Right lobe of liver (tissue), 6 donors: ENCODE measurements around the gene THRAP3. TPM values are rescaled to one million over a fixed set of nuclear protein-coding genes. Genes with fewer than 3 reads are reported as not detected.

Source experiments
- ATAC-seq, 4 donors: fragments of 200-7000 bp; cut with Tn5 transposase; one replicate each; pipeline ENCODE4 v1.9.1; 2020; ENCODE audit warnings: mild to moderate bottlenecking in 4 of 4, moderate library complexity in 4 of 4
- DNase-seq, 3 donors: peaks; one replicate each; pipeline ENCODE4 v3.0.0-alpha.2; 2020
- H3K27ac ChIP-seq, 3 donors: fragments of 200-600 bp; one replicate each; pipeline ENCODE4 v1.8.0; 2022
- H3K27me3 ChIP-seq, 2 donors: fragments of 200-600 bp; one replicate each; pipeline ENCODE4 v1.8.0; 2022
- H3K36me3 ChIP-seq, 4 donors: fragments of 200-600 bp; sonication (generic) in 1 of 4; one replicate each; pipeline versions ENCODE4 v1.5.1 to v1.8.0; 2017 to 2022; ENCODE audit warnings: control low read depth in 1 of 4
- H3K4me1 ChIP-seq, 4 donors: fragments of 200-600 bp; sonication (generic) in 1 of 4; one replicate each; pipeline versions ENCODE4 v1.5.1 to v1.8.0; 2017 to 2022; ENCODE audit warnings: control low read depth in 1 of 4
- H3K4me3 ChIP-seq, 3 donors: fragments of 200-600 bp; one replicate each; pipeline ENCODE4 v1.8.0; 2022
- H3K9me3 ChIP-seq, 4 donors: fragments of 200-600 bp; sonication (generic) in 1 of 4; one replicate each; pipeline versions ENCODE4 v1.5.1 to v1.8.0; 2017 to 2022; ENCODE audit warnings: control low read depth in 1 of 4
- POLR2A ChIP-seq: fragments of 450-650 bp; IDR thresholded peaks from one replicate; pipeline ENCODE4 v1.6.1; 2017; ENCODE audit warnings: antibody characterized with exemption, mild to moderate bottlenecking
- WGBS: methylation state at CpG from one replicate; pipeline ENCODE4 v1.1.6; 2018; ENCODE audit warnings: low coverage, low lambda C conversion rate; ENCODE audit not compliant: insufficient coverage; ENCODE audit errors: missing lambda C conversion rate; 5-methylcytosine and 5-hydroxymethylcytosine counted together
- intact Hi-C, 2 donors: fragments of 100-400 bp; cut with DNase I; formaldehyde crosslinking; loops; one replicate each; pipeline versions ENCODE4 v1.11.2 to v1.14.1; 2022
- small RNA-seq, 2 experiments: library from RNA; depleted of rRNA; stranded (forward); fragments of <200 nt; gene quantifications; one replicate each; pipeline ENCODE3, GENCODE V24; 2016
- total RNA-seq, 6 experiments: library from RNA; depleted of rRNA in 2 of 6; stranded (reverse); fragments of >200 nt in 2 of 6; fragmentation: NEBNext Ultra II Directional in 3 of 6; extraction: Animal tissue kit (Norgen Biotek cat#: 25700) in 3 of 6; gene quantifications; one replicate each; pipeline versions ENCODE4 v1.1.0 to v1.2.4, GENCODE V29; 2016 to 2023
- TF ChIP-seq, protein P1 (sequence below), 4 donors: fragments of 200-600 bp in 3 of 4; fragments of 450-650 bp in 1 of 4; IDR thresholded peaks; one replicate each; pipeline versions ENCODE4 v1.5.1 to v1.8.0; 2016 to 2022; ENCODE audit warnings: antibody characterized with exemption in 4 of 4, mild to moderate bottlenecking in 2 of 4
- donor health status: DM: no; HTN: yes; CAD: no.
- donor health status: DM: no; HTN: no; CAD: no.
- donor health status: DM: no; HTN: no; CAD: no.
- donor health status: DM: no; HTN: yes; CAD: no.
- donor health status: DM: no; HTN: yes; CAD: no.

Gene THRAP3
- total RNA-seq, 6 experiments from 2014 or later: 33.7 to 53.6 (median 40.7) TPM

DNA sequence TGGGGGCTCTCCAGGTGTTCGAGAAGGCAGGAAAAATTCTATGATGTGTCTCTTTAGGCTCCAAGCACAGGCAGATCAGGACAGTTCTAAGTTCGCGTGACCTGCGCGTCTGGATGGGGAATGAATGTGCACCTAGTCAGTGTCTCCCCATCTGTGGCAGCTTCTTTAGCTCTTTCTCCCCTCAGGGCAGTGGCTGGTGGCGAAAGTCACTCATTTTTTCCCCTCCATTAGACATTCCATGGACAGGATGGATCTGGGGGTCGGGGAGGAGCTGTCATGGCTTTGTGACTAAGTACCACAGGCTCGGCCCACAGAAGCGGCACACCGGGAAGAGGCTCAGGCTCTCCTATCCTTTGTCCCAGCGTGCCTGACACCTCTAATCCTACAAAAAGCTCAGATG lies 130.2 kb downstream of the THRAP3 start:
- intact Hi-C loops: no loop called here
- no peak for TF ChIP-seq POLR2A
- TF ChIP-seq, protein P1, sequence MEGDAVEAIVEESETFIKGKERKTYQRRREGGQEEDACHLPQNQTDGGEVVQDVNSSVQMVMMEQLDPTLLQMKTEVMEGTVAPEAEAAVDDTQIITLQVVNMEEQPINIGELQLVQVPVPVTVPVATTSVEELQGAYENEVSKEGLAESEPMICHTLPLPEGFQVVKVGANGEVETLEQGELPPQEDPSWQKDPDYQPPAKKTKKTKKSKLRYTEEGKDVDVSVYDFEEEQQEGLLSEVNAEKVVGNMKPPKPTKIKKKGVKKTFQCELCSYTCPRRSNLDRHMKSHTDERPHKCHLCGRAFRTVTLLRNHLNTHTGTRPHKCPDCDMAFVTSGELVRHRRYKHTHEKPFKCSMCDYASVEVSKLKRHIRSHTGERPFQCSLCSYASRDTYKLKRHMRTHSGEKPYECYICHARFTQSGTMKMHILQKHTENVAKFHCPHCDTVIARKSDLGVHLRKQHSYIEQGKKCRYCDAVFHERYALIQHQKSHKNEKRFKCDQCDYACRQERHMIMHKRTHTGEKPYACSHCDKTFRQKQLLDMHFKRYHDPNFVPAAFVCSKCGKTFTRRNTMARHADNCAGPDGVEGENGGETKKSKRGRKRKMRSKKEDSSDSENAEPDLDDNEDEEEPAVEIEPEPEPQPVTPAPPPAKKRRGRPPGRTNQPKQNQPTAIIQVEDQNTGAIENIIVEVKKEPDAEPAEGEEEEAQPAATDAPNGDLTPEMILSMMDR (IDR thresholded peaks at IDR 0.05): no peak
- peaks cover 0 to 71% (median 27%) of the 10 kb centered on the region in 4 donors for H3K36me3 ChIP-seq
- H3K9me3 ChIP-seq: no peaks in the 10 kb centered on the region
- H3K4me1 ChIP-seq: no peaks in the 10 kb centered on the region
- DNase-seq (no peak), ATAC-seq (no peak)
- WGBS: 97% methylated on average over 6 of the region's 11 CpGs
- no peak overlapping the region for H3K4me3 ChIP-seq
- H3K27me3 ChIP-seq: no peaks in the 10 kb centered on the region
- no peak overlapping the region for H3K27ac ChIP-seq

Small RNA genes within 50 kb of the gene (small RNA-seq; reads per million reads assigned to genes)
- 0 reads per million in 2 experiments for gene RN7SL131P
- 0 reads per million in 2 experiments for gene UBE2V2P4

Other genes starting within 250 kb of the THRAP3 start
- gene TEKT2, start 140.3 kb upstream of the THRAP3 start, total RNA-seq: not detected
- gene ADPRS, start 135.6 kb upstream of the THRAP3 start, total RNA-seq: 10 to 100 TPM in 3 of 6 experiments, 1 to 10 TPM in 3; 9.1 to 30.7 (median 14.9) TPM
- gene COL8A2, start 99.2 kb upstream of the THRAP3 start, total RNA-seq: under 1 TPM; 0.18 to 0.74 (median 0.52) TPM
- 10 to 100 TPM; 26.0 to 52.4 (median 30.9) TPM for gene TRAPPC3, start 75.0 kb upstream of the THRAP3 start, total RNA-seq
- gene MAP7D1, start 68.3 kb upstream of the THRAP3 start, total RNA-seq: 10 to 100 TPM; 10.2 to 28.2 (median 15.8) TPM
- gene SH3D21, start 81.9 kb downstream of the THRAP3 start, total RNA-seq: 1 to 10 TPM in 4 of 6 experiments, under 1 TPM in 2; 0.50 to 5.1 (median 1.2) TPM
- gene EVA1B, start 99.2 kb downstream of the THRAP3 start, total RNA-seq: 10 to 100 TPM in 2 of 6 experiments, 1 to 10 TPM in 4; 3.2 to 20.6 (median 5.1) TPM
- gene STK40, start 161.5 kb downstream of the THRAP3 start, total RNA-seq: 10 to 100 TPM; 22.7 to 45.5 (median 29.0) TPM
- gene LSM10, start 173.5 kb downstream of the THRAP3 start, total RNA-seq: 10 to 100 TPM; 15.2 to 42.0 (median 22.3) TPM
- gene OSCP1, start 226.0 kb downstream of the THRAP3 start, total RNA-seq: 1 to 10 TPM in 5 of 6 experiments, under 1 TPM in 1; 0.40 to 4.9 (median 1.7) TPM
- gene MRPS15, start 239.9 kb downstream of the THRAP3 start, total RNA-seq: 10 to 100 TPM; 44.9 to 63.6 (median 55.1) TPM